ENCODE measurements around the gene PLEKHG3. TPM values are rescaled to one million over a fixed set of nuclear protein-coding genes. Genes with fewer than 3 reads are reported as not detected.

The PLEKHG3 gene
- total RNA-seq, 1 donor from 2014 or later, result 90.0 TPM

DNA sequence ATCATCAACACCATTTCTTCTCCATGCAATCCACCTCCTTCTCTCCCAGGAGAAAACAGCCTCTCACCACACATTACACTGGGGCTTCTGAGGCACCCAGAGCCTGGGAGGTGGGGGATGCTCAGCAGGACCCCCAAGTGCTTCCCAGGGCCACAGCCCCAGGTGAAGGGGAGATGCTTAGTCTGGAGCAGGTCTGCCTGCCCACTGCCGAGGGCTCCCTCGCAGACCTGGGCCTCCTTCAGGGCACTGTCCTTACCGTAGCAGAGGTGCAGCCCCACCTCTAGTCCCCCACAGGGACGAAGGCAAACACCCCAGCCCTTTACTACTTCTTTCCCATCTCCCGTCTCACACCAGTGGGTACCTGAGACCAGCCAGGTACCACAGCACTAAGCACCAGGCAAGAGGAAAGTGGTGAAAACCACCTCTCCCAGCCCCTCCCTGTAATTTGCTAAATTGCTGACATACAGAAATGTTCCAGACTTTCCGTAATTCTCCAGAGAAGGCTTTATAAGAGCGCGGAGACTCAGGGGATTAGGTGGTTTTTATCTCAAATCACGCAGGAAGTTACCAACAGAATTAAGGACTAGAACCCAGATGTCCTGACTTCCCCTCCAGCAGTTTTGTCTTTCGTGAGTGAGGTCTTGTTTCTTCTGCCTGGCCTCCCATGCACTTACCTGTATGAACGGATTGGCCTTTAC, 59.0 kb downstream of the PLEKHG3 start:
- DNase-seq (ENCODE audit: low spot score), result peak; percentile 88

DNA sequence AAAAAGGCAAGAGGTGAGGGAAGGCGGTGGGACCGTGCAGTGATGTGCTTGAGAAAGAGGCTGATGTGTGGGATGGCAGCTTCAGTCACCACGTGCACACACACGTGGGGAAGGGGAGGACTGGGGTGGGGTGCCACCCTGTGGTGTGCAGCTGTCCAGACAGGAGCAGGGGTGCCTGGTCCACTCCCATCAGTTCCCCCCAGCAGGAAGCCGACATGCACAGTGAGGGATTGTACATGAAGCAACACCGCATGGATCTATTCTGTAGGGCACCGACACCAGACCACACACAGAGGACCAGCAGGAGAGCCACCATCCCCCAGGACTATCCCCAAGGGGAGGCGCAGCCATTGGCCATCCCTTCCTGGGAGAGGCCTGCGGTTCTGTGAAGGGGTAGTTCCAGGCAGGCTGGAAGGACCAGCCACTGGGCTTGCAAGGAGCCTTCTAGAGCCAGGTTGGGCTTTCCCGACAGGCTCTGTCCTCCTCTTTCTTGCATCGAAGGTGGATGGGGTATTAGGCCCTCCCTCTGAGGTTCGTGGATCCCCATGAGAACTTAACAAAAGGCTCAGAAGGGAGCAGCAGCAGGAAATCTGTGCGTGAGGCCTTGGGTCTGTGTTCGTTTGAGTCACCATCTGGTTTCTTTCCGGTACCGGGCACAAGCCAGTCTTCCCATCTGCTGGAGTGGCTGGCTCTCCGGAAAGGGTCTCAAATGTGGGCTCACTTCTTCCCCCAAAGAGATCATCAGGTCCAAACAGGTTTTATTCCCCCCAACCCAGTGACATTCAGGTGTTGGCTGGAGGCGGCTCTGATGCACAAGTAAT, 59.8 kb downstream of the PLEKHG3 start:
- DNase-seq (ENCODE audit: low spot score), result peak; percentile 46

DNA sequence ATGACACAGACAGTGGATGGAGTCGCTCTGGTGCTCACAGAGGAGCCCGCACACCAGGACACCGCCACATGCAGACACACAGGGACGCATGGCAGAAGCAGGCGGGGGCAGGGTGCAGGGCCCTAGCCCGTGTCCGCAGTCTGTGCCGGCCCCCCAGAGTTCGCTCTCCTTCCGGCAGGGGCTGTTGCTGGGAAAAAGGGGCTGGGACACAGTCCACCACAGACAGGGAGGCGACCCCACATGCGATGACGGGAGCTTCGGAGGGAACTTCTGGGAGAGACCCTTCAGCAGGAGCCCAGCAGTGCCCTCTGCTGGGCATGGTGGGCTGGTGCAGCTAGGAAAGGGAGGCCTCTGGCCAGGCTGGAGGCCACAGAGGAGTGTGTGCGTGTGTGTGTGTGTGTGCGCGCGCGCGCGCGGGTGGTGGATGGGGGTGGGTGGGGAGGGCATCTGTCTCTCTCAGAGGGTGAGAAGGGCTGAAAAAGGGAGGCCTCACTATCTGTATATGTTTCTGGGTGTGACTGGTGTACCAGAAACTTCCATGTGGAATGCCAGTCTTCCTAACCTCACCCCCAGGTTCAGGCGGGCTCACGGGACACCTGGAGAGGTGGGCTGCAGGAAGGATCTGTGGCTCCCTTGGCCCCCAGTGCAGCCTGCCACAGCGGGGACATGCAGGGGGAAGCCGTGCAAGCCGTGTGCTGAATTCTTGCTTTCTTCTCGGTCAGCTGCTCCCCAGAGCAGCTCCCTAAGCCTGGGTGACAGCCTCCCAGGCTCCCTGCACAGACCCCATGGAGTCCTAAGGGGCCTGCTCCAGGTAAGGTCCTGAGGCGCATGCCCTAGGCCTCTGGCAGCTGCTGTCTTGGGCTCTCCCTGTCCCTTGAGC, 60.7 kb downstream of the PLEKHG3 start:
- DNase-seq (ENCODE audit: low spot score), result peak; percentile 84

DNA sequence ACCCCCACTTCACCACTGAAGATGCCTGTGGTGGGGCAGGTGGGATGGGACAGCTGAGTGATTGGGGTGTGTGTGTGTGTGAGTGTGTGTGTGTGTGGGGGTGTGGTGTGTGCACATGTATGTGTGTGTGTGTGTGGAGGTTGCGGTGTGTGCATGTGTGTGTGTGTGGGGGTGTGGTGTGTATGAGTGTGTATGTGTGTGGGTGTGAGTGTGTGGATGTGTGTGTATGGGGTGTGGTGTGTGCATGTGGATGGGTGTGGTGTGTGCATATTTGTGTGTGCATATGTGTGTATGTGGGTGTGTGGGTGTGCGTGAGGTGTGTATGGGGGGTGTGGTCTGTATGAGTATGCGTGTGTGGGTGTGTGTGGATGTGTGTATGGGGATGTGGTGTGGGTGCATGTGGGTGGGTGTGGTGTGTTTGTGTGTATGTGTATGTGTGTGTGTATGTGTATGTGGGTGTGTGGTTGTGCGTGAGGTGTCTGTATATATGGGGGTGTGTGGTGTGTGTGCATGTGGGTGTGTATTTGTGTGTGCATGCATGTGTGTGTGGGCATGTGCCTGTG, 61.6 kb downstream of the PLEKHG3 start:
- DNase-seq (ENCODE audit: low spot score), result no peak

DNA sequence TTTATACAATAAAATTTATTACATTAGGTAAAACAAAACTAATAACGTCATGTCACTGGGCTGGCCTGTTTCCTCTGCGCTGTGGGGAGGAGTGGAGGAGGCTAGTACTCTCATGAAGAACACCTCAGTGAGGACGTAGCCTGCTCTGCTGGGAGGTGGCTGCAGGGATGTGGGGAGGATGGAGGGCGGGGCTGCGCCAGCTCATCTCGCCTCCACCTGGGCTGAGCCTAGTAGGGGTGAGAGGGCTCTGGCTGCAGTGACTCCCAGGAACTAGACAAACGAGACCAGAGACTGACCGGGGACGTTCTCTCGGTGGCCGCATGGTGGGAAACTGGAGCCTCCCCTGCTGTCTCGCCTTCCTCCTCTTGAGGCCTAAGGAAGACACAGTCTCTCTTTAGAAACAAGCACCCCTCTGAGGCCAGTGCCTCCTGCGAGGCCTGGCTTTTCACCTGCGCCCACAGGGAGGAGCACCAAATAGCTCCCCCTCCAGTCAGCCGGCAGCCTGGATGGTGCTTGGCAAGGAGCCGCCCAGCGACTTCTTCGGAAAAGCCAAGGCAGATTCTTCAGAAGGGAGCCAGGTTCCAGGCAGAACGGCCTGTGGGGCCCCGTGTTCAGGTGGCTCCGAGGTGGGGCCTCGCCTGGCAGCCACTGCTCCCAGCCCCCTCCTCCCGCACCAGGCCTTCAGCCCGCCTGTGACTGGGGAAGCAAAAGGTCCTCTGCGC, 62.4 kb downstream of the PLEKHG3 start:
- DNase-seq (ENCODE audit: low spot score), result no peak

DNA sequence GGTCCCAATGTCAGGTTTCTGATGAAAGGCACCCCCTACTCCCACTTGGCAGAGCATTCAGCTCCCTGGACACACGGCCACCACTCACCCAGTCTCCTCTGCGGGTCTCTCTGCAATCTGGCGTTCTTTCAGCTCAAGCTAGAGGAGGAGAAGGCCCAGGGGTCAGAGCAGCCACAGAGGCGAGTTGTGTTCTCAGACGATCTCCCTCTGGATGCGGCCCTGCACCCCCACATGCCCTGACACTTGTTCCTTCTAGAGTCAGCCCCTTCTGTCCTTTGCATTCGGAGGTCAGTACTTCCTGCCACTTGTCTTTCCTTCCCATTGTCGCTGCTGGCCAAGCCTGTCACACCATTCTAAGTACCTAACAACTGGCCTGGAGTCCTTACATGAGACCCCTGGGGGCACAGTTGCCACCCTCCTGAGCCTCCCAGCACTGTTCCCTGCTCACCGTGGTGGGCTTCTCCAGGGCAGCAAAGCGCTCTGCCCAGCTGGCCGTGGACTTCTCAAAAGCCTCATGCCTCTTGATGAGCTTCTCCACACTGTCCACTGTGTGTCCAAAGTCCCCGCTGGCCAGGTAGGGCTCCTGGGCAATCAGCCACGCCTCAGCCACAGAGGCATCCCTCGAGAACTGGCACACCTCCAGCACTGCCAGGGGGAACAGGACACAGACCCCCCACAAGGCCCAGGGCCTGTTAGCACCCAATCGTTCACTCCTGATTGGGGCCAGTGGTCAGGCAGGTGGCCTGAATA, 63.2 kb downstream of the PLEKHG3 start:
- DNase-seq (ENCODE audit: low spot score), result no peak

DNA sequence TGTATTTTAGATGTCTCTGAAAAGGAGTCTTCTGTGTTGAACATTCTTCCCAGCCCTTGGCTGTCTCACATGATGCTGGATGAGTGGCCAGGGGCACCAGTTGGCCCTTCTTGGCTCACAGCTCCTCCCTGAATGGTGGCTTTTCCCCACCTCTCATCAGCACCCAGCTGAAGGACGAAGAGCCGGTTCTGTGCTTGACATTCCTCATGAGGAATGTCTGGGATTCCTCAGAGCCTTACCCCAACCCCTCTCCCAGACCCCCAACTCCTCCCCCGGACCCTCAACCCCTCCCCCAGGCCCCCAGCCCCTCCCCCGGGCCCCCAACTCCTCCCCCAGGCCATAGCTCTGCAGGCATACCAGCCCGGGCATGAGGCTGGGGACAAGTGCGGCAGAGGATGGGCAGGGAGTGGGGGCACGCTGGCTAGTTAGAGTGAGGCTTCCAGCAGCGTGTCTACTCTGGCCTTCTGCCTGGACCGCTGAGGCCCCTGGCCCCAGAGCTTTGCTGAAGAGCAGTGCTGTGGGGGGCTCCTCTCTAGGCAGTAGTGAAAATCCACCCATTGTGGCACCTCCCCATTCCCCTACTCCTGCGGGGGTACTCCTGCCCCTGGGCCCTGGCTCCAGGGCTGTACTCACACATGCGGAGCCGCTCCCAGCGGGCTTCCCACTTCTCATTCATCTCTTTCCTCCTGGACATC, 64.3 kb downstream of the PLEKHG3 start:
- no peak for DNase-seq (ENCODE audit: low spot score)

DNA sequence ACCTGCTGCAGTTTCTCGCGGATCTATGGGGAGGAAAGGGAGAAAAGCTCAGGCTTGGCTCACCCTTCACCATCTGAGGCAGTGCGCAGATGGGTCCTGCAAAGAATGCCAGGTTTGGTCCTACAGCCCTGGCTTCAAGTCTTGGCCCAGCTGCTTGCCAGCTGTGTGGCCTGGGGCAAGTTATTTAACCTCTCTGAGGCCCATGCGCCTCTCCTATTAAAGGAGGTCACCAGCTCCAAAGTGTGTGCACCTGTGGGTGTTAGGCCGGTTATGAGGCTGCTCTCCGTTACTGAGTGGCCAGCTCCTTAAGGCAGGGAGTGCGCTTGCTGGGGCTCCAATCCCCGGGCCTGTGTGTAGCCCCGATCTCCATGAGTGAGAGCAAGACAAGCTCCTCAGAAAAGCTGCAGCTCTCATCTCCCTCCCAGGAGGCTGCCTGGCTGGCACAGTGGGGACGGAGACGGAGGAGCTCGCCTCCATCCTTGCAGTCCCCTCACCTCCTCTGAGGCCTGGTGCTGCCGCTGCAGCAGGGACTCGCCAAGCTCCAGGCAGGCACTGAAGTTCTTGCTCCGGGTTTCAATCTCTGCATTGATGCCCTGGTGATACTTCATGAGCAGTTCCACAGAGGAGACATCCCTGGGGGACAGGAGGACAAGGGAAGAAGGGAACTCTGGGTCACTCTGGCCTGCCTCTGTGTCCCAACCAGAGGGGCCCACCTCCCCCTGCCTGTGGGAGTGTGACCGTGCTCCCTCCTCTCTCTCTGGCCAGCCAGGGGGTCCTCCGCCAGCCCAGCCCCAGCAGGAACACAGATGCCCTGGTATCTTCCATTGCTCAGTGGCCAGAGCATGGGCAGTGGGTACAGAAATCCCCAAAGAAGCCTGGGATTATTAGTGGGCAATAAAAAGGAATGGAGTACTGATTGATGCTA, 65.1 kb downstream of the PLEKHG3 start:
- DNase-seq (ENCODE audit: low spot score), result no peak

DNA sequence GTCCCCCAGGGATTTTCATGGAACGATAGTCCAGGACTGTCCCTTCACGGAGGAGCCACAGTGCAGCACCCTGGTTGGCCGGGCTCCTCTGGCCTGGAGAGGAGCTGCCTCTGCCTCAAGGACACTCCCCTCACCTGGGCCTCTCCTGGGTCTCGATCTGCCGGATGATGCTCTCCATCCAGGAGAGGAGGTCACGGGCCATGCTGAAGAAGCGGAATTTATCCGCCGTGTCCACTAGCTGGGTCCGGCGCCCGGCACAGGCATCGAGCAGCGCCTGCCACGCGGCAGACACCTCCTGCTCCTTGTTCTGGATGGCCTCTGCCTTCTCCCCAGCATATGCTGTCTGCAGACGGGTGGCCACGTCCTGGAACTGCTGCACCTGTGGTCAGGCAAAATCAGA, 66.5 kb downstream of the PLEKHG3 start:
- no peak for DNase-seq (ENCODE audit: low spot score)

DNA sequence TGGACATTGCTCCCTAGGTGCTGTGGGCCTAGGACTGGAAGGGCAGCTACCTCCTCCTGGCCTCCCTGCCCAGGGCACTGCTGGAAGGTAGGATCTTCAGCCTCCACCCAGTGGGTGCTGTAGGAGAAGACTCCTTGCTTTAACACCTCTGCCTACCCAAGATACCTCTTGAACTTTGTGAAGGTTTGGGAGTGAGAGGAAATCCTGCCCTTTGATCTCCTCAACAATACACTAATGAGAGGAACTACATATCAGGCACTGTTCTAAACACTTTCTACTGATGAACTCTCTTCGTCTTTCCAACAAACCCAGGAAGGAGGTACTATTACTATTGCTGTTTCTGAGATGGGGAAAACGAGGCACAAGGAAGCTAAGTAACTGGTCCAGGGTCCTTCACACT, 66.9 kb downstream of the PLEKHG3 start:
- no peak for DNase-seq (ENCODE audit: low spot score)

DNA sequence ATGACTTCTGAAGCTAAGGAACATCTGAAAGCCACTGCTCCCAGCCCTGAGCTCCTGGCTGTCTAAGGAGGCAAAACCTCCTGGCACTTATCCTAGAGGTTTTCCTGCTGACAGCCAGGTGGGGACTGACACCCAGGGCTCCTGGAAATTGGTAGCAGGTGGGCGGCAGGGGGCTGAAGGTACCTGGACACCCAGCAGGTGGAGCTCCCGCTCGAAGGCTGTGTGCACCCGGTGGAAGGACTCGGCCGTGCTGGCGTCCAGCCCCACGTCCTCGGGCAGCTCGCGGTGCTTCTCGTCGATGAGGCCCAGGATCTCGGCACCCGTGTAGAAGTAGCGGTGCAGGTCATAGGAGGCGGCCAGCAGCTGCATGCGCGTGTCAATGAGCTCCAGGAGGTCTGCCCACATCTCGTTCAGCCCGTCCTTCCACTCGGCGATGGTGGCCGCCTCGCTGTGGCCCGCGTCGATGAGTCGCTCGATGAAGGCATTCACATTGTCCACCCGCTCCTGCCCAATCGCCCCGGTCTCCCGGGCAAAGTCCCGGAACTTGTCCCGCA, 68.2 kb downstream of the PLEKHG3 start:
- no peak for DNase-seq (ENCODE audit: low spot score)

DNA sequence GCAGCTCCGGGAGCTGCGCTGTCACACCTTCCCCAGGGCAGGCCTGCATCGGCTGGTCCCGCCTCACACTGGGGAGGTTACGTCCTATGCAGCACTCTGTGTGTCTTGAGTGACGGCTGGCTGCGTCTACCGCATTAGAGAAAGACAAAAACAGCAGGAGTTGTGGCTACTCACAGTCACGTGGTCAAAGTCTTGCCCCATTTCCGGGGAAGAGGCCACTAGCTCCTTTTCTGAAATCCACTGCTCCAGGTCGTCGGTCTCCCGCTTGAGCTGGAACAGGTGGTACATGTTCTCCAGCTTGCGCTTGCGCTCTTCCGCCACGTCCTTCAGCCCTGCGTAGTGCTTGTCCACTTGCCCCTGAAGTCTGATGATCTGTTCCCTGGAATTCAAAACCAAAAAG, 68.8 kb downstream of the PLEKHG3 start:
- DNase-seq (ENCODE audit: low spot score), result no peak

DNA sequence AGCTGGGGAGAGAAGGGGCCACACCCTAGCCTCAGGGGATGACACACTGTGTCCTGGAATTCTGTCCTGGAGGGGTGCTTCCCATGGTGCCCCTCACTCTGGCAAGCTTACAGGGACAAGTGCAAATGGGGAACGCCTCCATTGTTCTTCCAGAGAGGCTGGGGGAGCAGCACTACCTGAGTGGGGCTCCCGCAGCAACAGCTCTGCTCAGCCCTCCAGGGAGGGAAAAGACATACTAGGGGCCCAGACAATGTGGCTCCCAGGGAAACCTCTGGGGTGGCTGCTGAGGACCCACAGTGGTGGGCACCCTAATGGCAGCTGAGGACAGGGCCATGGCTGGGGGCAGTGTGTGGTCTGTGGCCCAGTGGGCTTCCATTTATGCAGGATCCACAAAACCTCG, 69.4 kb downstream of the PLEKHG3 start:
- DNase-seq (ENCODE audit: low spot score), result no peak

DNA sequence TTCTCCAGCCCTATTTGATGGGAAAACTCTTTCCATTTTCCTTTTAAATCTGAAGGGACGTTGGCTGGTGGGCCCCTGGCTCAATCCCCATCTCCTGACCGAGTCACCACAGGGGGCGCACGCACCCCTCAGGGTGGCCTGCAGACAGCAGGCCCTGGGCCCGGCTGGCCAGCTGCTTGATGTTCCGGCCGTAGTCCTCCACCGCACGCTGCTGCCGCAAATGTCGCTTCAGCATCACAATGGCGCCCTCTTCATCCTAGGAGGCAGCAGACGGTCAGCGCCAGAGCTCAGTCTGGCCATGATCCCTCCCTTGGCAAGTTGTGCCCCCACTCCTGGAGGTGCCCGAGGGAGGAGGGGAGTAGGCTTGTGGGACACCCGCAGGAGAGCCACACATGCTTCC, 70.0 kb downstream of the PLEKHG3 start:
- no peak for DNase-seq (ENCODE audit: low spot score)

DNA sequence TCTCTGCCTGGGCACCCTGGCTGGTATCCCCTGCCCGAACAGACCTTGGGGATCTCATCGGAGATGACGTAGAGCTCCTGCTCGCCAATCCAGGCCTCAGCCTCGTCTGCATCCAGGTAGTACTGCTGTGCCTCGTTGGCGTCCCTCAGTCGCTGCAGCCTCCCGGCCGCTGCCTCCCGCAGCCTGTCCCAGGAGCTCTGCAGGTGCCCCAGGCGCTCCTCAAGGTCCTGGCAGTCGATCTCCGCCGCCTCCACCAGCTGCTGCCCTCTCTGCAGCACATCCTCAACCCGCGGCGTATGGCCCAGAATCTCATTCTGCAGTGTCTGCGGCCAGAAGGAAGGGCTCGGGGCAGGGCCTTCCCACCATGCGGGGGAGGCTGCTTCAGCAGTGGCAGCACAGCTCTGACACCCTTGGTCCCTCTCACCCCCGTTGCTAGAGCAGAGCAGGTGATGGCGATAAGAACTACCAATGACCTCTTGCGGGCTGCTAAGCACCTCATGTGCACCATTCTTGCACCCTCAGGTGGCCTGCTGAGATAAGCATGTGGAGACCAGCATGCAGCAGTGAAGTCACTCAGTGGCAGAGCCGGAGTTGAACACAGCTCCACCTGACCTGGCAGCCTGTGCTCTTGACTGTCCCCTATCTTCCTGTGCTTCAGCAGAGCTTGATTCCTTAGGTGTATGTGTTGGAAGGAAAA, 71.0 kb downstream of the PLEKHG3 start:
- no peak for DNase-seq (ENCODE audit: low spot score)

DNA sequence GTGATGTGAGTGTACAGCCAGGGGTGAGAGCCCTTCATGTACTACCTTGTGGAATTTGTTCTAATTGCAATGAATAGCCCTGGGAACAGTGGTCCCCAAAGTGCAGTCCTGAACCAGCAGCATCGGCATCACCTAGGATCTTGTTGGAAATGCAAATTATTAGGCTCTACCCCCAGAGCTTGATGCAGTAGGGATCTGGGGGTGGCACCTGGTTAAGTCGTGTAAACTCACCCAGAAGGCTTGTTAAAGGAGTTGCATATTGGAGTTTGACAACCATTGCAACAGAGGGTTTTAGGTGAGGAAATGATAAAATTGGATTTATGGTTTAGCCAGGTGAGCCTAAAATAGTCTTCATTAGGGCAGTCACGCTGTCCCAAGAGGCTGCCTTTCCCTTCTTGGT, 73.2 kb downstream of the PLEKHG3 start:
- no peak for DNase-seq (ENCODE audit: low spot score)

DNA sequence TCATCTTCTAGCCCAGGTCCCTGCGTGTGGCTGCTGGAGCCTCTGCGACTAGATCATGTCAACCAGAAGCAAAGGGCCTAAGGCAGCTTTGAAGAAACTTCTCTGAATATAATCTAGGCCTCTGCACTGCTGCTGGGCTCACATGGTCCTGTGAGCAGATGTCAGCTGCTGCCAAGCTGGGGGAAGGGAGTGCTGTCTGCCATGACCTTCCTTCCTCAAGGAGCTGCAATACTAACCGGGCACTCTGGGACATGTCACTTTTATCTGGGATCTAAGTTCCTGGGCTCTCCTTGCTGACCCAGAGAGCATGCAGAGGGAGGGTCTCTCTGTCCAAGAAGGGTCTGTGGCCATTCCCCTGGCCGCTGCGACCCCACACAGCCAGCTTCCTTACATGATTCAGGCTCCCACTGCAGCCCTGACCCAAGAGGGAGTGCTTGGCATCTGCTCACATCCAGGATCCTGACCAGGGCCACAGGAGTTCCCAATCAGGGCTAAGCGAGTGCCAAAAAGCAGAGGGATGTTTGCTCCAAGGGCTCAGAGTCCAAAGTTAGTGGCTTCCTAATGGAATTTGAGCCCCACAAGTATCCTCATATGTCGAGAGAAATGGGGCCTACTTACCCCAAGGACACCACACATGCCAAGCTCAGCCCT, 74.0 kb downstream of the PLEKHG3 start:
- peak; percentile 74 for DNase-seq (ENCODE audit: low spot score)

All from umbilical cord (tissue), 2 donors.